Epithelial cell of proximal tubule (primary cell): ENCODE results near the gene SNRNP40. TPM values are rescaled to one million over a fixed set of nuclear protein-coding genes. Genes with fewer than 3 reads are reported as not detected.
"Not testable (repeated sequence)": the region's sequence is repeated elsewhere in the genome, so short reads cannot be mapped to it uniquely, and the experiment has no call there.

Experiments
- DNase-seq: peaks from one replicate; pipeline ENCODE4 v3.0.0-alpha.2; 2011; ENCODE audit warnings: low read depth
- H3K4me3 ChIP-seq: 2 replicates; pipeline ENCODE4 v1.5.1; 2011; ENCODE audit warnings: low read depth, mild to moderate bottlenecking, low read length
- CTCF ChIP-seq: conservative IDR thresholded peaks from 2 replicates; pipeline ENCODE4 v1.5.1; 2012; ENCODE audit warnings: low read depth, mild to moderate bottlenecking, low read length
- total RNA-seq: library from RNA; depleted of rRNA; stranded (reverse); fragments of >200 nt; gene quantifications from 2 replicates; pipeline ENCODE4 v1.2.3, GENCODE V29; 2015

SNRNP40 gene
- total RNA-seq, 1 donor from 2014 or later, result 67.9 TPM

GRCh38 chr1:31289021-31289420, 7.6 kb downstream of the SNRNP40 start:
- TF ChIP-seq CTCF, result no peak
- H3K4me3 ChIP-seq, result no peak overlapping the region
- DNase-seq, result no peak

- DNase-seq, result not testable (repeated sequence)
Observed at GRCh38 chr1:31287791-31288190, 8.8 kb downstream of the SNRNP40 start.

DNA sequence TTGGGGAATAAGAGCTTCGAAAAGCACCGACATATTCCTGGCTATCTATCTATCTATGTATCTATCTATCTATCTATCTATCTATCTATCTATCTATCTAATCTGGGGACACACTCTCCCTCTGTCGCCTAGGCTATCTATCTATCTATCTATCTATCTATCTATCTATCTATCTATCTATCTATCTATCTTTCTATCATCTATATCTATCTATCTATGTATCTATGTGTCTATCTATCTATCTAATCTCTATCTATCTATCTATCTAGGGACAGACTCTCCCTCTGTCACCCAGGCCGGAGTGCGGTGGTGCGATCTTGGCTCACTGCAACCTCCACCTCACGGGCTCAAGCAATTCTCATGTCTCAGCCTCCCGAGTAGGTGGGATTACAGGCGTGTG, 14.2 kb downstream of the SNRNP40 start:
- not testable (repeated sequence) for DNase-seq, H3K4me3 ChIP-seq

More at GRCh38 chr1:31287791-31288190, 8.8 kb downstream of the SNRNP40 start:
- H3K4me3 ChIP-seq, result not testable (repeated sequence)

DNA sequence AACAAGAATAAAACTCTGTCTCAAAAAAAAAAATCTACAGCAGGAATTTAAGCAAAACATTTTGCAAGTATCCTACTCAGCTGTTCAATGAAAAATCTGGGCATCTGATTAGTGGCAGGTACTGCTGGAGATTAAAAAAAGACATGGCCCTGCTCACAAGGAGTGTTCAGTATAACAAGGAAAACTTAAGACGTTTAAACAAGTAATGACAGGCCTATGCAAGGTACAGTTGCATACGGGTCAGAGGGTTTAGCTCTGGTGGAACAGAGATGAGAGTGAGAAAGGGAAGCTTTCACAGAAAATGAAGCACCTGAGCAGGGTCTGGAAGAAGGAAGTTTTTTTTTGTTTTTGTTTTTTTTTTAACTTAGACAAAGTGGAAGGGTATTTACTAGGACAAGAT, 23.0 kb downstream of the SNRNP40 start:
- H3K4me3 ChIP-seq, result no peak overlapping the region
- DNase-seq, result no peak
- TF ChIP-seq CTCF, result no peak

DNA sequence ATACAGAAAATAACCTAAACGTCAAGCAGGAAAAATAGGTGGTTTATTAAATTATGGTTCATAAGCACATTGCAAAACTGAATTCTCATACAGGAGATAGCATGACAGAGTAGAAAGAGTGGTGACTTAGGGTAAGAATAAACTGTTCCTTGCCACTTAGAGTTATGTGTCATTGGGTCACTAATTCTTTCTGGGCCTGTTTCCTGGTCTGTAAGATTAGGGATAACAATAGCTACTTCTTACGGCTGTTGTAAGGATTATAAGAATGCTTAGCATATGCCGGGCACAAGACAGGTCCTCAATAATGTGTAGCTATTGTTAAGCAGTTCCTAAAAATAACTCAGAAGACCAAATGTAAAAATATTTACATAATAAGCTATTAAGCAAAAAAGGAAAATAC, 24.2 kb downstream of the SNRNP40 start:
- TF ChIP-seq CTCF, result no peak
- DNase-seq, result no peak
- H3K4me3 ChIP-seq, result no peak overlapping the region

GRCh38 chr1:31266547-31266946, 30.0 kb downstream of the SNRNP40 start:
- no peak for DNase-seq
- no peak for TF ChIP-seq CTCF
- H3K4me3 ChIP-seq, result no peak overlapping the region

DNA sequence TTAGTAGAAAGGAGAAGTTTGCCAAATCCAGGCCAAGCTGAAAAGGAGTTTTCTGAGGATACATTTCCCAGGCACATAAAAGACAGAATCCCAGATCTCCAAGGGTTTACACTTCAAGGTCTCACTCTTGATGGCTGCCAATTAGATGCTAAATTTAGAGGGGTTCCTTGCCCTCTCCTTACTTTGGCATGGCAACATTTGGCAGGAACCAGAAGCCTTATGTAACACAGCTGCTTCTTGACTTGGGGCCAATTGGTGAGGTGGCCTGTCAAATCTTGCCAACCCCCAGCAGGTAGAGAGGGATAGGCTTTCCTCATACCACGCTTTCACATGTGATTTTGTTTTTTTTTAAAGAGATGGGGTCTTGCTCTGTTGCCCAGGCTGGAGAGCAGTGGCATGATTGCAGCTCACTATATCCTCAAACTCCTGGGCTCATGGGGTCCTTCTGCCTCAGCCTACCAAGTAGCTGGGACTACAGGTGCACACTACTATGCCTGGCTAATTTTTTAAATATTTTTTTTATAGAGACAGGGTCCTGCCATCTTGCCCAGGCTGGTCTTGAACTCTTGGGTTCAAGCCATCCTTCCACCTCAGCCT, 31.7 kb downstream of the SNRNP40 start:
- no peak for TF ChIP-seq CTCF
- DNase-seq, result no peak
- no peak overlapping the region for H3K4me3 ChIP-seq

- DNase-seq, result no peak
Observed at GRCh38 chr1:31263408-31263807, 33.2 kb downstream of the SNRNP40 start.

DNA sequence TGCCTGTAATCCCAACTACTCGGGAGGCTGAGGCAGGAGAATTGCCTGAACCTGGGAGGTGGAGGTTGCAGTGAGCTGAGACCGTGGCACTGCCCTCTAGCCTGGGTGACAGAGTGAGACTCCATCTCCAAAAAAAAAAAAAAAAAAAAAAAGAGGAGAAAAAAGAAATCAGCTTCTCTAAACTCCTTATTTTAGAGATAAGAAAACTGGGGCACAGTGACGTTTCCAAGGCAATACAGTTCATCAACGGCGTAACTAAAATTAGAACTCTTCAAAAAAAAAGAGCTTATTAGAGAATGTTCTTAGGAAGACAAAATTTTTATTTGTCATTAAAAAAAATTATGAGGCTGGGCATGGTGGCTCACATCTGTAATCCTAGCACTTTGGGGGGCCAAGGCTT, 34.2 kb downstream of the SNRNP40 start:
- not testable (repeated sequence) for DNase-seq, H3K4me3 ChIP-seq

More at GRCh38 chr1:31263408-31263807, 33.2 kb downstream of the SNRNP40 start:
- no peak for TF ChIP-seq CTCF
- H3K4me3 ChIP-seq, result no peak overlapping the region
